Adrenal gland (tissue), 12 donors: Measurements from ENCODE around the gene PCDH9. TPM values are rescaled to one million over a fixed set of nuclear protein-coding genes. Genes with fewer than 3 reads are reported as not detected.
A peak's percentile ranks its signal among the peaks of the same experiment; 100 is the strongest.

Experiments
- DNase-seq, 7 donors: peaks; one replicate each; pipeline ENCODE4 v3.0.0-alpha.2; 2019 to 2020
- H3K27ac ChIP-seq, 5 donors: fragments of 200-600 bp; sonication (generic) in 4 of 5; 1 replicate in 3 of 5; 2 replicates in 2 of 5; pipeline versions ENCODE4 v1.5.1 to v1.8.0; 2016 to 2020; ENCODE audit warnings: mild to moderate bottlenecking in 1 of 5
- H3K27me3 ChIP-seq: fragments of 200-600 bp; 2 replicates; pipeline ENCODE4 v1.8.0; 2021
- H3K36me3 ChIP-seq, 2 donors: fragments of 200-600 bp; replicated peaks in 1 of 2; 1 replicate in 1 of 2; 2 replicates in 1 of 2; pipeline versions ENCODE4 v1.5.1 to v1.8.0; 2018 to 2022
- H3K4me1 ChIP-seq, 2 donors: fragments of 200-600 bp; replicated peaks in 1 of 2; 1 replicate in 1 of 2; 2 replicates in 1 of 2; pipeline versions ENCODE4 v1.5.1 to v1.8.0; 2018 to 2021
- H3K4me3 ChIP-seq, 4 donors: fragments of 200-600 bp; sonication (generic) in 3 of 4; one replicate each; pipeline ENCODE4 v1.5.1; 2016 to 2018
- H3K9me3 ChIP-seq, 3 donors: fragments of 200-600 bp; sonication (generic) in 1 of 3; replicated peaks in 1 of 3; 1 replicate in 2 of 3; 2 replicates in 1 of 3; pipeline versions ENCODE4 v1.5.1 to v1.8.0; 2016 to 2021
- POLR2A ChIP-seq, 2 donors: fragments of 450-650 bp; IDR thresholded peaks; one replicate each; pipeline ENCODE4 v1.6.1; 2017; ENCODE audit warnings: antibody characterized with exemption in 2 of 2, mild to moderate bottlenecking in 2 of 2, moderate library complexity in 1 of 2
- WGBS, 4 donors: extraction: QIAGEN DNeasy Blood & Tissue Kit in 2 of 4; methylation state at CpG; one replicate each; pipeline versions ENCODE4 v1.1.5 to v1.1.7; 2013 to 2017; 5-methylcytosine and 5-hydroxymethylcytosine counted together
- intact Hi-C, 2 donors: fragments of 100-400 bp; cut with DNase I; formaldehyde crosslinking; loops; one replicate each; pipeline versions ENCODE4 v1.14.1 to v1.15.0; 2022 to 2023
- polyA plus RNA-seq, 3 donors: library from polyadenylated mRNA; stranded (reverse); fragments of 200-250 nt in 2 of 3; fragments of 350-450 nt in 1 of 3; fragmentation: Illumina TruSeq in 1 of 3; extraction: RNeasy Lipid Tissue Mini Kit (QIAGEN cat#74804) in 1 of 3; gene quantifications; one replicate each; pipeline ENCODE4 v1.2.3, GENCODE V29; 2013 to 2014
- total RNA-seq, 9 donors: library from RNA; depleted of rRNA in 4 of 9; stranded (reverse); fragments of >200 nt in 4 of 9; fragments of 120-200 nt in 1 of 9; fragmentation: NEBNext Ultra II Directional in 1 of 9; extraction: Animal tissue kit (Norgen Biotek cat#: 25700) in 1 of 9; gene quantifications; one replicate each; pipeline versions ENCODE4 v1.1.0 to v1.2.4, GENCODE V29; 2013 to 2023
- TF ChIP-seq, protein P1 (sequence below), 6 experiments: fragments of 450-650 bp in 4 of 6; fragments of 200-600 bp in 2 of 6; sonication (generic) in 1 of 6; IDR thresholded peaks; 1 replicate in 5 of 6; 2 replicates in 1 of 6; pipeline versions ENCODE4 v1.5.1 to v1.8.0; 2016 to 2021; ENCODE audit warnings: antibody characterized with exemption in 6 of 6, mild to moderate bottlenecking in 2 of 6, moderate library complexity in 1 of 6
- donor health status: healthy with polysubstance abuse.
- donor health status: Bipolar disorder and iron deficiency.
- donor health status: DM: yes; HTN: yes; CAD: no.
- donor health status: DM: no; HTN: no; CAD: no.
- donor health status: DM: no; HTN: no; CAD: no.
- donor health status: DM: yes; HTN: yes; CAD: no.

PCDH9 gene
- total and polyA plus RNA-seq, 12 donors, result 0.71 to 10.9 (median 3.6) TPM

DNA sequence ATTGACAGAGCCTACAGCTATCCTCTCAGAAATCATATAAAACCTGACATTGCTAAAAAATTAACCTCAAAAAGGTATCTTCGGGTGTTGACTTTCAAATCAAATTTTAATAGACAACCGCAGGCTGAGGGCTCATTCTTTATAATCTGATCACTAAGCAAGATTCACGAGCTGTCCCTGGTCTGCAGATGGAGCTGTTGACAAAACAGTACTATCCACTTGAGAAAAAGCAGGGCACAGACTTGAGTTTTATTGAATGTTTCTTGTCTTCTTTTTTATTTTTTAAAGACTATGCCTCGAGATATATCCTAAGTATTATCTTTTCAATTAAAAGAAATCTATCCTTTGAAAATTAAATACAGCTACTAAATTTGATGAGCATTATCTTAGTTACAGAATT, 540.5 kb downstream of the PCDH9 start:
- Histone ChIP-seq H3K36me3 (no peaks in the 10 kb centered on the region), H3K4me1 (no peaks in the 10 kb centered on the region), H3K27me3 (no peaks in the 10 kb centered on the region), H3K4me3 (no peak overlapping the region), H3K9me3 (no peaks in the 10 kb centered on the region), H3K27ac (no peak overlapping the region)
- intact Hi-C loops, result no loop called here
- TF ChIP-seq POLR2A (IDR thresholded peaks at IDR 0.05), result no peak
- TF ChIP-seq, protein P1, sequence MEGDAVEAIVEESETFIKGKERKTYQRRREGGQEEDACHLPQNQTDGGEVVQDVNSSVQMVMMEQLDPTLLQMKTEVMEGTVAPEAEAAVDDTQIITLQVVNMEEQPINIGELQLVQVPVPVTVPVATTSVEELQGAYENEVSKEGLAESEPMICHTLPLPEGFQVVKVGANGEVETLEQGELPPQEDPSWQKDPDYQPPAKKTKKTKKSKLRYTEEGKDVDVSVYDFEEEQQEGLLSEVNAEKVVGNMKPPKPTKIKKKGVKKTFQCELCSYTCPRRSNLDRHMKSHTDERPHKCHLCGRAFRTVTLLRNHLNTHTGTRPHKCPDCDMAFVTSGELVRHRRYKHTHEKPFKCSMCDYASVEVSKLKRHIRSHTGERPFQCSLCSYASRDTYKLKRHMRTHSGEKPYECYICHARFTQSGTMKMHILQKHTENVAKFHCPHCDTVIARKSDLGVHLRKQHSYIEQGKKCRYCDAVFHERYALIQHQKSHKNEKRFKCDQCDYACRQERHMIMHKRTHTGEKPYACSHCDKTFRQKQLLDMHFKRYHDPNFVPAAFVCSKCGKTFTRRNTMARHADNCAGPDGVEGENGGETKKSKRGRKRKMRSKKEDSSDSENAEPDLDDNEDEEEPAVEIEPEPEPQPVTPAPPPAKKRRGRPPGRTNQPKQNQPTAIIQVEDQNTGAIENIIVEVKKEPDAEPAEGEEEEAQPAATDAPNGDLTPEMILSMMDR (IDR thresholded peaks at IDR 0.05), result peak in 1 of 6 experiments; percentile 4
- 10 to 26% (median 19%) methylated on average over 4 of the region's 4 CpGs for WGBS, 4 donors
- no peak for DNase-seq

DNA sequence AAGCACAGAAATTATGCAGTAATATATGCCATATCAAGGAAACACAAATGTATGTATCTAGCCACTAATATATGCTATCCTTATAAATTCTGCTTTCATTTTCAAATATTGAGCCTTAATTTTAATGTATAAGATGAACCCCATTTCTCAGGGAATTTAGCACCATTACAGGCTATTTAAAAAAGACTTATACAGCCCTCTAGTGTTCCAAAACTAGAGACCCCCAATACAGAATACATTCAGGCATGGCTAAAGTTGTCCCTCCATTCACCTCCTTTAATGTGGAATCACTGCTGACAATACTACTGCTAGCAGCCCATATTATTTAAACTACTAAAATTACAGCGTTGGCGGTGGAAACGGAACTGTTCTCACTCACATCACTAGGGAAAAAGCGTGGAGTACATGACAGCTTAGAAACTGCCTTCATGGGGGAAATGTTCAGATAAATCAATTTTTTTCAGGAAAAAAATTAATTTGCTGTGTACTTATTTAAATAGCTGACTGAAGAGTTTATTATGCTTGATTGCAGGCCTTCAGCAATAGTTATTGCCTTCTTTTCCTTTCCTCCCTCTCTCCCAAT, 541.0 kb downstream of the PCDH9 start:
- intact Hi-C loops, result no loop called here
- no peak overlapping the region for H3K27ac ChIP-seq

DNA sequence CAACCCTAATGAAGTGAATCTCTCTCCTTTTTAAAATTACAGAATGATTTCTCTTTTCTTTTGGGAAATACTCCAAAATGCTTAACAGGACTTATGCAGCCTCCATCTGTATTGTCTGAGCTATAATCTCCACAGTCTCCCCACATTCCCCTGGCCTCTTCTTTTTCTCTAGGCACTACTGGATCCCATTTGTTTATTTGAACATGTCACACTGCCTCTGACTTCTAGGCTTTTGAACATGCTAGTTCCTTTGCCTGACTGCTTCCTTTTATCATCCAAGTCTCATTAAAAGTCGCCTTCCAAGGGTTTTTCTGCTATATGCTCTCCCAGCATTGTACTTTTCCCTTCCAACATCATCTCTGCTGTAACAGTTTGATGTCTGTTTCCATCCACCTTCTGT, 548.7 kb downstream of the PCDH9 start:
- H3K9me3 ChIP-seq, result no peaks in the 10 kb centered on the region
- TF ChIP-seq, protein P1 (IDR thresholded peaks at IDR 0.05), result no peak
- TF ChIP-seq POLR2A (IDR thresholded peaks at IDR 0.05), result no peak
- no peak overlapping the region for H3K27ac ChIP-seq
- no peaks in the 10 kb centered on the region for H3K36me3 ChIP-seq
- no peak overlapping the region for H3K4me3 ChIP-seq
- DNase-seq, result no peak
- no peaks in the 10 kb centered on the region for H3K4me1 ChIP-seq
- 62 to 80% (median 67%) methylated on average over 1 of the region's 1 CpG for WGBS, 4 donors
- intact Hi-C loops, result no loop called here
- H3K27me3 ChIP-seq, result no peaks in the 10 kb centered on the region

More for the DNA sequence above, 541.0 kb downstream of the PCDH9 start:
- WGBS, 4 donors, result 77 to 87% (median 84%) methylated on average over 4 of the region's 4 CpGs
- Histone ChIP-seq H3K9me3 (no peaks in the 10 kb centered on the region), H3K27me3 (no peaks in the 10 kb centered on the region), H3K4me3 (no peak overlapping the region), H3K36me3 (no peaks in the 10 kb centered on the region), H3K4me1 (no peaks in the 10 kb centered on the region)
- no peak for DNase-seq
- TF ChIP-seq POLR2A (IDR thresholded peaks at IDR 0.05), result no peak
- TF ChIP-seq, protein P1 (IDR thresholded peaks at IDR 0.05), result peak in 2 of 6 experiments; percentile 26 to 35

DNA sequence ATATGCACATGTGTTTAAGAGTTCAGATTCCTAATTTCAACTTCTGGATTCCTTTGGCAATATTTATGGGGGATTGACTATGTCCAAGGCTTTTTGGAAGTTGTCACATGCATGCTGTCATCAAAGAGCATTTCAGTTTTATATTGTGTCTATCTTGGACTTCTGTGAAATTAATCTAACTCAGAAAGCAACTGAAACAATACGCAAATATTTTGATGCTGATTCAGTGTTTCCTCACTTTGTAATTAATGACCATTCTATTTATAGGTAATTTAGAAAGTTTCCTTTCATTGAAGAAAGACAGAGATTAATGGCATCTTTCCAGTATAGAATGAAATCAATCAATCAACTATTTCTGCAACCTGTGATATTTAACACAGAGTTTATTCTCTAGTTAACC, 550.1 kb downstream of the PCDH9 start:
- Histone ChIP-seq H3K36me3 (no peaks in the 10 kb centered on the region), H3K9me3 (peaks cover 0 to under 1% (median 0%) of the 10 kb centered on the region in 3 donors), H3K4me3 (no peak overlapping the region), H3K27me3 (no peaks in the 10 kb centered on the region), H3K4me1 (peaks cover 0 to 9% of the 10 kb centered on the region in 2 donors), H3K27ac (no peak overlapping the region)
- DNase-seq, result no peak
- TF ChIP-seq, protein P1 (IDR thresholded peaks at IDR 0.05), result no peak
- TF ChIP-seq POLR2A (IDR thresholded peaks at IDR 0.05), result no peak
- intact Hi-C loops, result no loop called here
- 45 to 60% (median 48%) methylated on average over 1 of the region's 1 CpG for WGBS, 4 donors
